Activated naive CD4-positive, alpha-beta T cell treated with Interleukin-2 at 50 U/mL for 16 hours (primary cell): Measurements from ENCODE around the gene DDX41.
"Not testable (repeated sequence)": the region's sequence is repeated elsewhere in the genome, so short reads cannot be mapped to it uniquely, and the experiment has no call there.

Experiments
- DNase-seq: peaks from one replicate; pipeline ENCODE4 v3.0.0-alpha.2; 2020

Gene DDX41

GRCh38 chr5:177497292-177498012, 19.3 kb downstream of the DDX41 start, which contains the start of gene PDLIM7:
PDLIM7 (minus strand) TSS chr5:177497604; CDS start chr5:177496512, 1,092 bp downstream.
- DNase-seq: peak; percentile 93

- DNase-seq: no peak
These were observed 20.0 kb downstream of the DDX41 start for GRCh38 chr5:177496727-177497291.

- no peak for DNase-seq
These were observed 20.6 kb downstream of the DDX41 start for GRCh38 chr5:177496070-177496726.

- no peak for DNase-seq
These were observed 21.3 kb downstream of the DDX41 start for GRCh38 chr5:177495243-177496060.

GRCh38 chr5:177494346-177495195, 22.2 kb downstream of the DDX41 start:
- DNase-seq: no peak

GRCh38 chr5:177493795-177494345, 22.9 kb downstream of the DDX41 start:
- no peak for DNase-seq

GRCh38 chr5:177492841-177493240, 23.9 kb downstream of the DDX41 start:
- no peak for DNase-seq

GRCh38 chr5:177491983-177492746, 24.6 kb downstream of the DDX41 start:
- no peak for DNase-seq

DNA sequence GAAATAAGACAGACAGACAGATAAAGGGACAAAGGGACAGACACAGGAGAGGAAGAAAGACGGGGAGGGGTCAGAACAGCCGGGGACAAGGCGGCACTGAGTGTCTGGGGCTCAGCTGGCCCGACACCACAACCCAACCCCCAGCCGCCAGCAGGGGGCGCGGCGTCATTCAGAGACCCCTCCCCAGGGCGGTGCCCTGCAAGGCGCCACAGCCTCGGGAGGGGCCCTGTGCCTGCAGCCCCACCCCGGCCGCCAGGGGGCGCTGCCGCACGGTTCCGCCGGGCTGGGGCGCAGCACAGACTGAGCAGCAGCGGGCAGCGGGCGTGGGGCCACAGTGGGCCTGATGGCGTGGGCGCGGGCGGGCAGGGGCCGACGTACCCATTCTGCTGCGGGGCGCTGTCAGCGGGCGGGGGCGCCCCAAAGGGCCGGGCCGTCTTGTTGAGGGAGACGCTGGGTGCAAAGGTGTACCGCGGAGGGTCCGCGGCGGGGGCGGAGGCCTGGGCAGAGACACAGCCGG, 25.3 kb downstream of the DDX41 start:
- DNase-seq: peak; percentile 25

- no peak for DNase-seq
These were observed 25.8 kb downstream of the DDX41 start for GRCh38 chr5:177490992-177491391.

- no peak for DNase-seq
These were observed 26.3 kb downstream of the DDX41 start for GRCh38 chr5:177490311-177490991.

DNA sequence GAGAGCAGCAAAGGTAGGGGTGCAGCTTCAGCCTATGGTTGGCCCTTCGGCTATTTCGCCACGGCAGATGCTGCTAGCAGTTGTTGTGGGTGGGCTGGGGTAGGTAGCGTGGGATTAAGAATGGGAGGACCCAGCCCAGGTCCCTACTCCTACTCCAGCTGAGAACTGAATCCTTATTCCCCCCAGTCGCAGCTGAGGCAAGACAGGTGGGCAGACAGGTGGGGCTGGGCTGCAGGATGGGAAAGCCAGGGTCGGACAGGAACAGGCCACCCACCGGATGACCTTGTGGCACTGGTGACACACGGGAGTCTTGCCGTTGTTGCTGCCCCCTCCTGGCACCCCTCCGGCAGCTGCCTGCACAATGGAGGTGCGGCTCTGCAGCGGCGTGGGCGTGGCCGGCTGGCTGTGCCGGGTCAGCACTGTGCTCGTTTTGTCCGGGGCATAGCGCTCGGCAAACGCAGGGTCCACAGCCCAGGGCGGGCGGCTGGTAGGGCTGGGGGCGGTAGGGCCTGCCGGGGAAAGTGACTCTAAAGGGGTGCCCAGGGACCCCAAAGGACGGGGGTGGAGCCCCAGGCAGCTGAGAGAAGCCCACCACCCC, 27.5 kb downstream of the DDX41 start:
- DNase-seq: no peak

DNA sequence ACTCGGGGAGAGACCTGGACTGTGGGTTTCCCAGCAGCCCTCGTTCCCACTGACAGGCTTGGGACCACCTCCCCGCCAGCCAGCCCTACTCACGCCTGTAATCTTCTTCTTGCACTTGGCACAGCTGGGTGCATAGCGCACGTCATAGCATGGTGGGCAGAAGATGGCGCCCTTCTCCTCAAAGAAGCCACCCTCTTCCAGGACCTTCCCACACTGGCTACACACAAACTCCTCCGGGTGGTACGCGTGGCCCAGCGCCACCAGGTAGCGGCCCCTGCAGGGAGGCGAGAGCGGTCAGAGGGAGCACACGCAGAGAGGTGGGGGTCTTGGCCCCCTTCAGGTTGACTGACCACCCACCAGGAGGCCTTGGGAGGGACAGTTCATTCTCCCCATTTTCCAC, 28.8 kb downstream of the DDX41 start:
- DNase-seq: no peak

GRCh38 chr5:177487144-177487543, 29.6 kb downstream of the DDX41 start:
- no peak for DNase-seq

- DNase-seq: no peak
These were observed 30.5 kb downstream of the DDX41 start for GRCh38 chr5:177486256-177486655.

GRCh38 chr5:177485753-177486152, 31.0 kb downstream of the DDX41 start:
- DNase-seq: not testable (repeated sequence)

DNA sequence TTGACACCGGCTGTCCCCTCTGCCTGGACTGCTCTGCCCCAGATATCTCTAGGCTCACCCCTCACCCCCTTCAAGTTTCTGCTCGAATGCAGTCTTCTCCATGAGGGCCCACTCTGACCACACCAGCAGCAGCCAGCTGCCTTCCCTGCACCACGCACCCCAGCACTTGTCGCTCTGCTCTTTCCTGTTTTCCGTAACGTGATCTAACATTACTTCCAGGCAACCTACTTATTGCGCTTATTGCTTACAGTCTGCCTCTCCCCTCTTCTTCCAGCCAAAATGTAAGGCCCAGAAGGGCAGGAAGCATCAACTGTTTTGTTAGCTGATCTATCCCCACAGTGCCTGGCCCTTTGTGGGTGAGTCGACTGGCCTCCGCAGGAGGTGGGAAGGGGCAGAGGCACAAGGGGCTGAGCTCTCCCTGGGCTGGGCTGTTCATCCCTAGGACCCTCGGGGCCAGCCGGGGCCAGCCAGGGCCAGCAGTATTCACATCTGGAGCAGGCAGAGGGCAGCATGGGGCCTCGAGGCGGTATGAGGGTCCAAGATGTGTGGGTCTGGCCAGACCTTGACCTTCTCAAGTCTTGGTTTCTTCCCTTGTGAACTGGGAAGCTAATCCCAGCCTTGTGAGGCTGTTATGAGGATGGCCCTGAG, 31.7 kb downstream of the DDX41 start:
- DNase-seq: no peak

GRCh38 chr5:177483994-177484901, 32.5 kb downstream of the DDX41 start:
- DNase-seq: no peak
